SK-N-SH (cell line): Measurements from ENCODE around the gene CACNA1G. TPM values are rescaled to one million over a fixed set of nuclear protein-coding genes. Genes with fewer than 3 reads are reported as not detected.

ENCODE experiments used
- CTCF ChIA-PET: fragments of 300-600, 350-600 bp; formaldehyde crosslinking; extraction: SDS; loops from one replicate; lab custom pipeline; 2021; lab: Yijun Ruan, JAX
- POLR2A ChIA-PET: fragments of 350-600 bp; sonication (Branson Sonifier 250); formaldehyde crosslinking; extraction: SDS; loops from one replicate; lab custom pipeline; 2020; ENCODE audit warnings: antibody characterized with exemption, inconsistent platforms; lab: Yijun Ruan, JAX
- DNase-seq: peaks from one replicate; pipeline ENCODE4 v3.0.0; 2012
- H2AFZ ChIP-seq: fragments of 200-600 bp; sonication (generic); 2 replicates; pipeline ENCODE4 v1.8.1; 2016; ENCODE audit warnings: antibody characterized with exemption, mild to moderate bottlenecking, low read depth
- H3F3A ChIP-seq: fragments of 200-600 bp; sonication (generic); replicated peaks from 2 replicates; pipeline ENCODE3; 2016; ENCODE audit warnings: antibody characterized with exemption, mild to moderate bottlenecking; ENCODE audit not compliant: insufficient read depth
- H3K27ac ChIP-seq, 2 experiments: fragments of 200-500 bp in 1 of 2; fragments of 200-600 bp in 1 of 2; sonication (Bioruptor generic) in 1 of 2; sonication (generic), shearing (Covaris generic) in 1 of 2; 2 replicates each; pipeline versions ENCODE4 v1.5.1 to v1.6.1; 2014 to 2016; ENCODE audit warnings: low read depth in 2 of 2, inconsistent platforms in 1 of 2, low read length in 1 of 2, mild to moderate bottlenecking in 1 of 2, mixed read lengths in 1 of 2
- H3K27me3 ChIP-seq: fragments of 200-600 bp; sonication (generic), shearing (Covaris generic); 2 replicates; pipeline ENCODE4 v1.6.1; 2016; ENCODE audit warnings: mixed run types; ENCODE audit not compliant: insufficient read depth
- H3K36me3 ChIP-seq, 2 experiments: fragments of 200-500 bp in 1 of 2; fragments of 200-600 bp in 1 of 2; sonication (Bioruptor generic) in 1 of 2; sonication (generic) in 1 of 2; replicated peaks in 1 of 2; 2 replicates each; pipeline versions ENCODE3 to v1.5.1; 2014 to 2016; ENCODE audit warnings: low read length in 1 of 2, mild to moderate bottlenecking in 1 of 2; ENCODE audit not compliant: insufficient read depth in 2 of 2, control insufficient read depth in 1 of 2
- H3K4me1 ChIP-seq, 2 experiments: fragments of 200-500 bp in 1 of 2; fragments of 200-600 bp in 1 of 2; sonication (Bioruptor generic) in 1 of 2; sonication (generic), shearing (Covaris generic) in 1 of 2; 2 replicates each; pipeline versions ENCODE4 v1.5.1 to v1.6.1; 2014 to 2016; ENCODE audit warnings: low read depth in 1 of 2, low read length in 1 of 2, mixed run types in 1 of 2; ENCODE audit not compliant: insufficient read depth in 2 of 2, control insufficient read depth in 1 of 2
- H3K4me2 ChIP-seq: fragments of 200-600 bp; sonication (generic), shearing (Covaris generic); 2 replicates; pipeline ENCODE4 v1.6.1; 2017; ENCODE audit warnings: mixed run types
- H3K4me3 ChIP-seq, 2 experiments: fragments of 200-500 bp in 1 of 2; fragments of 200-600 bp in 1 of 2; sonication (Bioruptor generic) in 1 of 2; sonication (generic), shearing (Covaris generic) in 1 of 2; 2 replicates each; pipeline versions ENCODE4 v1.5.1 to v1.8.1; 2014 to 2016; ENCODE audit warnings: low read depth in 2 of 2, inconsistent platforms in 1 of 2, low read length in 1 of 2, mild to moderate bottlenecking in 1 of 2, mixed read lengths in 1 of 2, moderate library complexity in 1 of 2
- H3K79me2 ChIP-seq: fragments of 200-600 bp; sonication (generic); 2 replicates; pipeline ENCODE4 v1.8.1; 2017; ENCODE audit warnings: mild to moderate bottlenecking; ENCODE audit not compliant: insufficient read depth
- H3K9ac ChIP-seq: fragments of 200-600 bp; sonication (generic); 2 replicates; pipeline ENCODE4 v1.6.1; 2017; ENCODE audit warnings: mixed run types
- H3K9me2 ChIP-seq: fragments of 200-600 bp; sonication (generic); 2 replicates; pipeline ENCODE4 v1.6.1; 2017; ENCODE audit warnings: mixed run types
- H3K9me3 ChIP-seq: fragments of 200-600 bp; sonication (generic); 2 replicates; pipeline ENCODE4 v1.6.1; 2017; ENCODE audit warnings: mixed run types, mild to moderate bottlenecking, moderate library complexity
- H4K20me1 ChIP-seq: fragments of 200-600 bp; sonication (generic); 2 replicates; pipeline ENCODE4 v1.6.1; 2017; ENCODE audit warnings: mild to moderate bottlenecking, mixed run types; ENCODE audit not compliant: insufficient read depth
- FOSL2 ChIP-seq: IDR thresholded peaks from 2 replicates; pipeline ENCODE4 v1.4.0; 2012; ENCODE audit warnings: low read depth, mild to moderate bottlenecking, moderate library complexity, borderline replicate concordance
- FOXJ3 ChIP-seq: sonication (generic); formaldehyde crosslinking; IDR thresholded peaks from 2 replicates; pipeline ENCODE4 v1.5.1; 2020; ENCODE audit warnings: mild to moderate bottlenecking, missing genetic modification reagents
- GATA2 ChIP-seq: sonication (generic); formaldehyde crosslinking; IDR thresholded peaks from 2 replicates; pipeline ENCODE4 v1.5.0; 2020; ENCODE audit warnings: mild to moderate bottlenecking, missing genetic modification reagents
- MEF2A ChIP-seq: IDR thresholded peaks from 2 replicates; pipeline ENCODE4 v1.4.0; 2012; ENCODE audit warnings: low read depth, borderline replicate concordance
- POLR2AphosphoS5 ChIP-seq: IDR thresholded peaks from 2 replicates; pipeline ENCODE4 v1.6.1; 2012; ENCODE audit warnings: low read depth, low read length
- RAD21 ChIP-seq: IDR thresholded peaks from 2 replicates; pipeline ENCODE4 v1.6.1; 2012; ENCODE audit warnings: mild to moderate bottlenecking, low read length
- RCOR1 ChIP-seq: fragments of 150-350 bp; IDR thresholded peaks from 2 replicates; pipeline ENCODE4 v1.6.1; 2017; ENCODE audit warnings: antibody characterized with exemption, low read length
- RFX5 ChIP-seq: IDR thresholded peaks from 2 replicates; pipeline ENCODE4 v1.6.1; 2012; ENCODE audit warnings: mild to moderate bottlenecking, improper control_type of control experiment, low read length
- RXRA ChIP-seq: IDR thresholded peaks from 2 replicates; pipeline ENCODE4 v1.4.0; 2012; ENCODE audit warnings: low read depth, mild to moderate bottlenecking, borderline replicate concordance
- TAF1 ChIP-seq: IDR thresholded peaks from 2 replicates; pipeline ENCODE4 v1.6.1; 2012; ENCODE audit warnings: low read depth, mild to moderate bottlenecking, low read length, moderate library complexity, borderline replicate concordance
- TCF12 ChIP-seq: IDR thresholded peaks from 2 replicates; pipeline ENCODE4 v1.4.0; 2012
- YY1 ChIP-seq: IDR thresholded peaks from 2 replicates; pipeline ENCODE4 v1.4.0; 2012; ENCODE audit warnings: low read depth, mild to moderate bottlenecking
- WGBS: methylation state at CpG from one replicate; pipeline ENCODE4 v1.1.6; 2017; ENCODE audit warnings: low lambda C conversion rate; 5-methylcytosine and 5-hydroxymethylcytosine counted together
- polyA plus RNA-seq, 3 experiments: library from polyadenylated mRNA; depleted of rRNA; stranded (reverse); fragments of >200 nt; gene quantifications; 2 replicates each; pipeline ENCODE4 v1.2.3, GENCODE V29; 2012
- TF ChIP-seq, protein P1 (sequence below): IDR thresholded peaks from 2 replicates; pipeline ENCODE4 v1.6.1; 2012; ENCODE audit warnings: mild to moderate bottlenecking, low read depth, low read length, moderate library complexity
- TF ChIP-seq, protein P2 (sequence below): IDR thresholded peaks from 2 replicates; pipeline ENCODE4; 2012
- TF ChIP-seq, protein P3 (sequence below): fragments of 150-350 bp; IDR thresholded peaks from 2 replicates; pipeline ENCODE4 v1.6.1; 2016; ENCODE audit warnings: mild to moderate bottlenecking, low read depth, low read length
- TF ChIP-seq, protein P4 (sequence below): fragments of 200-600 bp; sonication (generic); IDR thresholded peaks from 2 replicates; pipeline ENCODE4 v1.6.1; 2017; ENCODE audit warnings: antibody characterized with exemption, mild to moderate bottlenecking, moderate library complexity

The CACNA1G gene
- polyA plus RNA-seq, 1 of the 3 experiments (the other 2 are of a cell fraction) = 0.21 TPM

DNA sequence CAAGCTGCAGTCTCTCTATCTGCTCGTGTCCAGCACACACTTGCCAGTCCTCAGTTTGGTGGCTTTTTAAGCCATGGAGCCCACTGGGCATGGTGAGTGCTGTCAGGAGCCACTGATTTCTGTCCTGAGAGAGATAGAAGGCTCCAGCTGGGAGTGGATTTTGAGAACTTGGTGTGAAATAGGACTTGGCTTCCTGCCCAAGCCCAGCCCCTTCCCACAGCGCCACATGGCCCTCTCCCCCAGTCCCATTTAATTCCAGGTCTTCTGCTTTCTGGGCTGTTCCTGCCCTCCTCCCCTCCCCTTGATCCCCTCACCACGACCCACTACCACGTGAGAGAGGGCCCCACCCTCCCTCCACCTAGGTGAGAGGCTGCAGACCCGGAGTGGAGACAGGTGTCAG lies 59.7 kb downstream of the CACNA1G start:
- no peaks in the 10 kb centered on the region for H3K9me3 ChIP-seq
- H3K79me2 ChIP-seq = no peaks in the 10 kb centered on the region
- no peak overlapping the region for H3K4me2 ChIP-seq
- ChIA-PET CTCF (interaction anchor here (1.2 to 22.2 kb wide), 8 partner anchors 6 to 74 kb away, joined by 3 to 1212 read pairs (median 10); partner anchors contain the start of genes ABCC3, CACNA1G and SPATA20), POLR2A (no interaction called here)
- H3K4me1 ChIP-seq = peaks cover 6 to 21% of the 10 kb centered on the region in 2 experiments; a peak in 2 of 4 replicates
- H3K27ac ChIP-seq = no peak overlapping the region
- DNase-seq = peak; percentile 84
- H2AFZ ChIP-seq = no peak overlapping the region; the same call in 1 of the 2 replicates
- H3F3A ChIP-seq = no peaks in the 10 kb centered on the region
- no peak overlapping the region for H3K4me3 ChIP-seq
- no peak overlapping the region for H3K9ac ChIP-seq
- no peaks in the 10 kb centered on the region for H4K20me1 ChIP-seq
- WGBS = 68% methylated on average over 5 of the region's 5 CpGs
- no peaks in the 10 kb centered on the region for H3K9me2 ChIP-seq
- H3K27me3 ChIP-seq = no peaks in the 10 kb centered on the region
- TF ChIP-seq RXRA = no peak
- TF ChIP-seq POLR2AphosphoS5 = no peak
- TF ChIP-seq FOSL2 = no peak
- TF ChIP-seq TCF12 = no peak
- TF ChIP-seq MEF2A = no peak
- TF ChIP-seq, protein P1, sequence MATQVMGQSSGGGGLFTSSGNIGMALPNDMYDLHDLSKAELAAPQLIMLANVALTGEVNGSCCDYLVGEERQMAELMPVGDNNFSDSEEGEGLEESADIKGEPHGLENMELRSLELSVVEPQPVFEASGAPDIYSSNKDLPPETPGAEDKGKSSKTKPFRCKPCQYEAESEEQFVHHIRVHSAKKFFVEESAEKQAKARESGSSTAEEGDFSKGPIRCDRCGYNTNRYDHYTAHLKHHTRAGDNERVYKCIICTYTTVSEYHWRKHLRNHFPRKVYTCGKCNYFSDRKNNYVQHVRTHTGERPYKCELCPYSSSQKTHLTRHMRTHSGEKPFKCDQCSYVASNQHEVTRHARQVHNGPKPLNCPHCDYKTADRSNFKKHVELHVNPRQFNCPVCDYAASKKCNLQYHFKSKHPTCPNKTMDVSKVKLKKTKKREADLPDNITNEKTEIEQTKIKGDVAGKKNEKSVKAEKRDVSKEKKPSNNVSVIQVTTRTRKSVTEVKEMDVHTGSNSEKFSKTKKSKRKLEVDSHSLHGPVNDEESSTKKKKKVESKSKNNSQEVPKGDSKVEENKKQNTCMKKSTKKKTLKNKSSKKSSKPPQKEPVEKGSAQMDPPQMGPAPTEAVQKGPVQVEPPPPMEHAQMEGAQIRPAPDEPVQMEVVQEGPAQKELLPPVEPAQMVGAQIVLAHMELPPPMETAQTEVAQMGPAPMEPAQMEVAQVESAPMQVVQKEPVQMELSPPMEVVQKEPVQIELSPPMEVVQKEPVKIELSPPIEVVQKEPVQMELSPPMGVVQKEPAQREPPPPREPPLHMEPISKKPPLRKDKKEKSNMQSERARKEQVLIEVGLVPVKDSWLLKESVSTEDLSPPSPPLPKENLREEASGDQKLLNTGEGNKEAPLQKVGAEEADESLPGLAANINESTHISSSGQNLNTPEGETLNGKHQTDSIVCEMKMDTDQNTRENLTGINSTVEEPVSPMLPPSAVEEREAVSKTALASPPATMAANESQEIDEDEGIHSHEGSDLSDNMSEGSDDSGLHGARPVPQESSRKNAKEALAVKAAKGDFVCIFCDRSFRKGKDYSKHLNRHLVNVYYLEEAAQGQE = no peak
- TF ChIP-seq, protein P2, sequence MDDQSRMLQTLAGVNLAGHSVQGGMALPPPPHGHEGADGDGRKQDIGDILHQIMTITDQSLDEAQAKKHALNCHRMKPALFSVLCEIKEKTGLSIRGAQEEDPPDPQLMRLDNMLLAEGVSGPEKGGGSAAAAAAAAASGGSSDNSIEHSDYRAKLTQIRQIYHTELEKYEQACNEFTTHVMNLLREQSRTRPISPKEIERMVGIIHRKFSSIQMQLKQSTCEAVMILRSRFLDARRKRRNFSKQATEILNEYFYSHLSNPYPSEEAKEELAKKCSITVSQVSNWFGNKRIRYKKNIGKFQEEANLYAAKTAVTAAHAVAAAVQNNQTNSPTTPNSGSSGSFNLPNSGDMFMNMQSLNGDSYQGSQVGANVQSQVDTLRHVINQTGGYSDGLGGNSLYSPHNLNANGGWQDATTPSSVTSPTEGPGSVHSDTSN = no peak
- no peak for TF ChIP-seq FOXJ3 (CRISPR knock-in tag)
- TF ChIP-seq, protein P3, sequence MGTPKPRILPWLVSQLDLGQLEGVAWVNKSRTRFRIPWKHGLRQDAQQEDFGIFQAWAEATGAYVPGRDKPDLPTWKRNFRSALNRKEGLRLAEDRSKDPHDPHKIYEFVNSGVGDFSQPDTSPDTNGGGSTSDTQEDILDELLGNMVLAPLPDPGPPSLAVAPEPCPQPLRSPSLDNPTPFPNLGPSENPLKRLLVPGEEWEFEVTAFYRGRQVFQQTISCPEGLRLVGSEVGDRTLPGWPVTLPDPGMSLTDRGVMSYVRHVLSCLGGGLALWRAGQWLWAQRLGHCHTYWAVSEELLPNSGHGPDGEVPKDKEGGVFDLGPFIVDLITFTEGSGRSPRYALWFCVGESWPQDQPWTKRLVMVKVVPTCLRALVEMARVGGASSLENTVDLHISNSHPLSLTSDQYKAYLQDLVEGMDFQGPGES = no peak
- no peak for TF ChIP-seq GATA2 (CRISPR knock-in tag)
- no peaks in the 10 kb centered on the region for H3K36me3 ChIP-seq

DNA sequence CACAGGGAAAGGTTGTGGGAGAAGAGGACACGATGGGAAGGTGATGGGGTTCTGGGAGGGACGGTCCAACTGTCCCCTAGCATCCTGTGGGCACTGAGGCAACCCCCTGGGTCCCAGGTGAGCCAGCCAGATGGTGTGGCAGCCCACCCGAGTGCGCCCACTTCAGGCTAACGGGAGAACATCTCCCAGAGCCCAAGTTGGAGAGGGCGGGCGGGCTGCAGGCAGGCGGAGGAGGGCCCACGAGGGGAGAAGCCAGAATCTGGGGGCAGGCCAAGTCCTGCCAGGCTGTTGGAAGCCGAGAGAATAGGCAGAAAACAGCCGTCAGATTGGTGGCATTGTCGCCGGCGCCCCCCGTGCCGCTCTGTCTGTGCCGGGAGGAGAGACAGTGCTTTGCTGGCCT lies 60.3 kb downstream of the CACNA1G start:
- Histone ChIP-seq H3K79me2 (no peaks in the 10 kb centered on the region), H4K20me1 (no peaks in the 10 kb centered on the region), H3K4me2 (no peak overlapping the region), H3K9me3 (no peaks in the 10 kb centered on the region), H3K27ac (no peak overlapping the region), H3K36me3 (no peaks in the 10 kb centered on the region), H3F3A (no peaks in the 10 kb centered on the region), H3K4me1 (peaks cover 6 to 25% of the 10 kb centered on the region in 2 experiments; a peak in 2 of 4 replicates), H3K9me2 (no peaks in the 10 kb centered on the region)
- POLR2A ChIA-PET = no interaction called here
- no peak for TF ChIP-seq YY1
- TF ChIP-seq RCOR1 = no peak
- TF ChIP-seq, protein P1 = no peak
- TF ChIP-seq RFX5 = no peak
- TF ChIP-seq TAF1 = no peak
- TF ChIP-seq, protein P4, sequence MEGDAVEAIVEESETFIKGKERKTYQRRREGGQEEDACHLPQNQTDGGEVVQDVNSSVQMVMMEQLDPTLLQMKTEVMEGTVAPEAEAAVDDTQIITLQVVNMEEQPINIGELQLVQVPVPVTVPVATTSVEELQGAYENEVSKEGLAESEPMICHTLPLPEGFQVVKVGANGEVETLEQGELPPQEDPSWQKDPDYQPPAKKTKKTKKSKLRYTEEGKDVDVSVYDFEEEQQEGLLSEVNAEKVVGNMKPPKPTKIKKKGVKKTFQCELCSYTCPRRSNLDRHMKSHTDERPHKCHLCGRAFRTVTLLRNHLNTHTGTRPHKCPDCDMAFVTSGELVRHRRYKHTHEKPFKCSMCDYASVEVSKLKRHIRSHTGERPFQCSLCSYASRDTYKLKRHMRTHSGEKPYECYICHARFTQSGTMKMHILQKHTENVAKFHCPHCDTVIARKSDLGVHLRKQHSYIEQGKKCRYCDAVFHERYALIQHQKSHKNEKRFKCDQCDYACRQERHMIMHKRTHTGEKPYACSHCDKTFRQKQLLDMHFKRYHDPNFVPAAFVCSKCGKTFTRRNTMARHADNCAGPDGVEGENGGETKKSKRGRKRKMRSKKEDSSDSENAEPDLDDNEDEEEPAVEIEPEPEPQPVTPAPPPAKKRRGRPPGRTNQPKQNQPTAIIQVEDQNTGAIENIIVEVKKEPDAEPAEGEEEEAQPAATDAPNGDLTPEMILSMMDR = peak; percentile 38; the same call in 1 of the 2 replicates
- TF ChIP-seq RAD21 = peak; percentile 13
- TF ChIP-seq, all 33 proteins: peak for 2
- no peak overlapping the region for H3K9ac ChIP-seq
- 91% methylated on average over 16 of the region's 17 CpGs for WGBS
- no peaks in the 10 kb centered on the region for H3K27me3 ChIP-seq
- peak; percentile 74 for DNase-seq
- H3K4me3 ChIP-seq = no peak overlapping the region
- H2AFZ ChIP-seq = no peak overlapping the region
- CTCF ChIA-PET = interaction anchor here (1.4 to 22.2 kb wide), 10 partner anchors 5 to 74 kb away, joined by 4 to 1212 read pairs (median 186); partner anchors contain the start of genes ABCC3, CACNA1G and SPATA20
